Measurements from ENCODE around the gene CCSER1.
"Not testable (repeated sequence)": the region's sequence is repeated elsewhere in the genome, so short reads cannot be mapped to it uniquely, and the experiment has no call there.

DNA sequence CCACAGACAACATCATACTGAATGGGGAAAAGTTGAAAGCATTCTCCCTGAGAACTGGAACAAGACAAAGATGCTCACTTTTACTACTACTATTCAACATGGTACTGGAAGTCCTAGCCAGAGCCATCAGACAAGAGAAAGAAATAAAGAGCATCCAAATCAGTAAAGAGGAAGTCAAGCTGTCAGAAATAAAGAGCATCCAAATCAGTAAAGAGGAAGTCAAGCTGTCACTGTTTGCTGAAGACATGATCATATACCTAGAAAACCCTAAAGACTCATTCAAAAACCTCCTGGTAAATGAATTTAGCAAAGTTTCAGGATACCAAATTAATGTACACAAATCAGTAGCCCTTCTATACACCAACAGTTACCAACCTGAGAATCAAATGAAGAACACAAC, 285.6 kb downstream of the CCSER1 start:
- TF ChIP-seq, protein P1, sequence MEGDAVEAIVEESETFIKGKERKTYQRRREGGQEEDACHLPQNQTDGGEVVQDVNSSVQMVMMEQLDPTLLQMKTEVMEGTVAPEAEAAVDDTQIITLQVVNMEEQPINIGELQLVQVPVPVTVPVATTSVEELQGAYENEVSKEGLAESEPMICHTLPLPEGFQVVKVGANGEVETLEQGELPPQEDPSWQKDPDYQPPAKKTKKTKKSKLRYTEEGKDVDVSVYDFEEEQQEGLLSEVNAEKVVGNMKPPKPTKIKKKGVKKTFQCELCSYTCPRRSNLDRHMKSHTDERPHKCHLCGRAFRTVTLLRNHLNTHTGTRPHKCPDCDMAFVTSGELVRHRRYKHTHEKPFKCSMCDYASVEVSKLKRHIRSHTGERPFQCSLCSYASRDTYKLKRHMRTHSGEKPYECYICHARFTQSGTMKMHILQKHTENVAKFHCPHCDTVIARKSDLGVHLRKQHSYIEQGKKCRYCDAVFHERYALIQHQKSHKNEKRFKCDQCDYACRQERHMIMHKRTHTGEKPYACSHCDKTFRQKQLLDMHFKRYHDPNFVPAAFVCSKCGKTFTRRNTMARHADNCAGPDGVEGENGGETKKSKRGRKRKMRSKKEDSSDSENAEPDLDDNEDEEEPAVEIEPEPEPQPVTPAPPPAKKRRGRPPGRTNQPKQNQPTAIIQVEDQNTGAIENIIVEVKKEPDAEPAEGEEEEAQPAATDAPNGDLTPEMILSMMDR (IDR thresholded peaks at IDR 0.05): not testable (repeated sequence)
- not testable (repeated sequence) for TF ChIP-seq EZH2 (IDR thresholded peaks at IDR 0.05; ENCODE audit: borderline replicate concordance, insufficient read depth, low read depth, low read length, poor library complexity, severe bottlenecking)

All from B cell (primary cell).